Tibial nerve (tissue), 4 donors: ENCODE data around the gene CHMP1A. TPM values are rescaled to one million over a fixed set of nuclear protein-coding genes. Genes with fewer than 3 reads are reported as not detected.

Experiments used
- DNase-seq, 2 donors: peaks; one replicate each; pipeline ENCODE4 v3.0.0-alpha.2; 2019; ENCODE audit warnings: low spot score in 2 of 2
- H3K27ac ChIP-seq, 4 donors: fragments of 200-600 bp; sonication (generic) in 3 of 4; one replicate each; pipeline ENCODE4 v1.5.1; 2017 to 2019; ENCODE audit warnings: mild to moderate bottlenecking in 1 of 4
- H3K27me3 ChIP-seq, 2 donors: fragments of 200-600 bp; sonication (generic) in 1 of 2; one replicate each; pipeline versions ENCODE4 v1.5.1 to v1.6.0; 2017 to 2019
- H3K36me3 ChIP-seq, 3 donors: fragments of 200-600 bp; sonication (generic); one replicate each; pipeline ENCODE4 v1.5.1; 2018 to 2019
- H3K4me1 ChIP-seq, 4 donors: fragments of 200-600 bp; sonication (generic) in 3 of 4; one replicate each; pipeline ENCODE4 v1.5.1; 2017 to 2019
- H3K4me3 ChIP-seq, 4 donors: fragments of 200-600 bp; sonication (generic) in 3 of 4; one replicate each; pipeline ENCODE4 v1.5.1; 2017 to 2019; ENCODE audit warnings: mild to moderate bottlenecking in 1 of 4, moderate library complexity in 1 of 4
- H3K9me3 ChIP-seq, 4 donors: fragments of 200-600 bp; sonication (generic) in 3 of 4; one replicate each; pipeline ENCODE4 v1.5.1; 2017 to 2019
- CTCF ChIP-seq, 5 experiments: fragments of 200-600 bp in 3 of 5; fragments of 450-650 bp in 2 of 5; sonication (generic) in 3 of 5; IDR thresholded peaks; one replicate each; pipeline ENCODE4 v1.5.1; 2016 to 2019; ENCODE audit warnings: antibody characterized with exemption in 5 of 5, mild to moderate bottlenecking in 3 of 5, moderate library complexity in 2 of 5
- EP300 ChIP-seq, 2 donors: sonication (generic); formaldehyde crosslinking; IDR thresholded peaks; one replicate each; pipeline ENCODE4 v1.6.1; 2017; ENCODE audit warnings: antibody characterized with exemption in 2 of 2, mild to moderate bottlenecking in 1 of 2
- POLR2A ChIP-seq, 2 donors: fragments of 450-650 bp; IDR thresholded peaks; one replicate each; pipeline ENCODE4 v1.6.1; 2017; ENCODE audit warnings: antibody characterized with exemption in 2 of 2, mild to moderate bottlenecking in 2 of 2, moderate library complexity in 2 of 2
- WGBS, 2 donors: methylation state at CpG; one replicate each; pipeline ENCODE4 v1.1.5; 2018; 5-methylcytosine and 5-hydroxymethylcytosine counted together
- total RNA-seq, 4 donors: library from RNA; depleted of rRNA; stranded (reverse); fragments of >200 nt; gene quantifications; one replicate each; pipeline ENCODE4 v1.1.0, GENCODE V29; 2016

CHMP1A gene
- total RNA-seq, 4 donors from 2014 or later: 90.0 to 109 (median 92.7) TPM

GRCh38 chr16:89661215-89661614, 3.7 kb upstream of the CHMP1A start:
- Histone ChIP-seq H3K4me3 (no peak overlapping the region), H3K9me3 (no peaks in the 10 kb centered on the region), H3K36me3 (peaks cover 0 to 47% (median 0%) of the 10 kb centered on the region in 3 donors), H3K27ac (no peak overlapping the region), H3K4me1 (peaks cover 0 to 22% (median 11%) of the 10 kb centered on the region in 4 donors), H3K27me3 (no peaks in the 10 kb centered on the region)
- WGBS, 2 donors: 94 to 95% methylated on average over 9 of the region's 9 CpGs
- no peak for TF ChIP-seq CTCF (IDR thresholded peaks at IDR 0.05)
- no peak for TF ChIP-seq EP300 (IDR thresholded peaks at IDR 0.05)
- TF ChIP-seq POLR2A (IDR thresholded peaks at IDR 0.05): no peak
- no peak for DNase-seq

- 89 to 90% methylated on average over 7 of the region's 7 CpGs for WGBS, 2 donors
- Histone ChIP-seq H3K4me1 (peaks cover 0 to 28% (median 11%) of the 10 kb centered on the region in 4 donors), H3K36me3 (peaks cover 0 to 47% (median 0%) of the 10 kb centered on the region in 3 donors), H3K27me3 (no peaks in the 10 kb centered on the region), H3K9me3 (no peaks in the 10 kb centered on the region), H3K4me3 (no peak overlapping the region), H3K27ac (no peak overlapping the region)
- TF ChIP-seq CTCF (IDR thresholded peaks at IDR 0.05) (no peak), EP300 (IDR thresholded peaks at IDR 0.05) (no peak), POLR2A (IDR thresholded peaks at IDR 0.05) (no peak)
- no peak for DNase-seq
These were observed 2.6 kb upstream of the CHMP1A start for GRCh38 chr16:89660146-89660545.

- peaks cover 0 to 37% (median 0%) of the 10 kb centered on the region in 3 donors for H3K36me3 ChIP-seq
- H3K27me3 ChIP-seq: no peaks in the 10 kb centered on the region
- H3K9me3 ChIP-seq: no peaks in the 10 kb centered on the region
- TF ChIP-seq CTCF (IDR thresholded peaks at IDR 0.05) (no peak), POLR2A (IDR thresholded peaks at IDR 0.05) (no peak), EP300 (IDR thresholded peaks at IDR 0.05) (no peak)
- peaks cover 0 to 28% (median 11%) of the 10 kb centered on the region in 4 donors for H3K4me1 ChIP-seq
- H3K27ac ChIP-seq: peak overlapping the region in 3 of 4 donors; percentile 73 to 92 (median 81)
- H3K4me3 ChIP-seq: peak overlapping the region; percentile 74 to 100 (median 90)
- no peak for DNase-seq
- WGBS, 2 donors: 12 to 16% methylated on average over 26 to 27 of the region's 27 CpGs
These were observed 842 bp upstream of the CHMP1A start for GRCh38 chr16:89658221-89658879.

- DNase-seq: no peak
- peaks cover 0 to 28% (median 11%) of the 10 kb centered on the region in 4 donors for H3K4me1 ChIP-seq
- WGBS, 2 donors: 33 to 36% methylated on average over 29 to 31 of the region's 32 CpGs
- peaks cover 0 to 33% (median 0%) of the 10 kb centered on the region in 3 donors for H3K36me3 ChIP-seq
- TF ChIP-seq POLR2A (IDR thresholded peaks at IDR 0.05): no peak
- no peak for TF ChIP-seq EP300 (IDR thresholded peaks at IDR 0.05)
- TF ChIP-seq CTCF (IDR thresholded peaks at IDR 0.05): no peak
- H3K27me3 ChIP-seq: no peaks in the 10 kb centered on the region
- H3K4me3 ChIP-seq: peak overlapping the region; percentile 74 to 100 (median 90)
- H3K27ac ChIP-seq: peak overlapping the region; percentile 71 to 92 (median 77)
- H3K9me3 ChIP-seq: no peaks in the 10 kb centered on the region
These were observed 930 bp downstream of the CHMP1A start for GRCh38 chr16:89656435-89657121.
